H9 (cell line): ENCODE results near the gene PSKH1. TPM values are rescaled to one million over a fixed set of nuclear protein-coding genes. Genes with fewer than 3 reads are reported as not detected.

Source experiments
- DNase-seq: peaks from one replicate; pipeline ENCODE4 v3.0.0-alpha.2; 2017
- H2AFZ ChIP-seq: one replicate; pipeline ENCODE4 v1.6.1; 2013; ENCODE audit warnings: mild to moderate bottlenecking, low read length, control low read depth, moderate library complexity
- H2AK5ac ChIP-seq: 2 replicates; pipeline ENCODE4 v1.6.1; 2013; ENCODE audit warnings: low read length, control low read depth, mixed read lengths; ENCODE audit not compliant: insufficient read length
- H2BK120ac ChIP-seq: one replicate; pipeline ENCODE4 v1.6.1; 2013; ENCODE audit warnings: low read depth, mild to moderate bottlenecking, low read length, control low read depth, inconsistent platforms; ENCODE audit not compliant: poor library complexity, severe bottlenecking
- H2BK12ac ChIP-seq: 2 replicates; pipeline ENCODE4 v1.6.1; 2013; ENCODE audit warnings: low read length, control low read depth, mixed read lengths, low read depth; ENCODE audit not compliant: insufficient read length
- H2BK15ac ChIP-seq: 2 replicates; pipeline ENCODE4 v1.6.1; 2013; ENCODE audit warnings: low read depth, low read length, control low read depth
- H2BK20ac ChIP-seq: one replicate; pipeline ENCODE4 v1.6.1; 2013; ENCODE audit warnings: low read depth, mild to moderate bottlenecking, low read length, control low read depth, inconsistent platforms; ENCODE audit not compliant: poor library complexity, severe bottlenecking
- H2BK5ac ChIP-seq: 2 replicates; pipeline ENCODE4 v1.6.1; 2013; ENCODE audit warnings: low read length, control low read depth, mixed read lengths; ENCODE audit not compliant: insufficient read length
- H3K14ac ChIP-seq: 2 replicates; pipeline ENCODE4 v1.6.1; 2013; ENCODE audit warnings: low read length, control low read depth; ENCODE audit not compliant: insufficient read depth
- H3K18ac ChIP-seq: 2 replicates; pipeline ENCODE4 v1.6.1; 2013; ENCODE audit warnings: low read depth, mild to moderate bottlenecking, mixed read lengths, low read length, control low read depth; ENCODE audit not compliant: insufficient read length
- H3K23ac ChIP-seq: 2 replicates; pipeline ENCODE4 v1.6.1; 2013; ENCODE audit warnings: low read length, control low read depth, mixed read lengths, low read depth; ENCODE audit not compliant: insufficient read length
- H3K23me2 ChIP-seq: 2 replicates; pipeline ENCODE4 v1.6.1; 2013; ENCODE audit warnings: low read depth, mild to moderate bottlenecking, mixed read lengths, low read length, control low read depth; ENCODE audit not compliant: insufficient read length, poor library complexity, severe bottlenecking
- H3K27ac ChIP-seq: 2 replicates; pipeline ENCODE4 v1.5.1; 2013; ENCODE audit warnings: low read length, control low read depth, mixed read lengths, low read depth; ENCODE audit not compliant: insufficient read length
- H3K27me3 ChIP-seq: 2 replicates; pipeline ENCODE4 v1.6.1; 2013; ENCODE audit warnings: low read length, control low read depth, inconsistent platforms; ENCODE audit not compliant: insufficient read depth
- H3K4ac ChIP-seq: 2 replicates; pipeline ENCODE4 v1.6.1; 2013; ENCODE audit warnings: low read depth, mild to moderate bottlenecking, control low read depth, inconsistent platforms, low read length, moderate library complexity
- H3K4me1 ChIP-seq: 2 replicates; pipeline ENCODE4 v1.6.1; 2013; ENCODE audit warnings: low read length, control low read depth, inconsistent platforms; ENCODE audit not compliant: insufficient read depth
- H3K4me2 ChIP-seq: 2 replicates; pipeline ENCODE4 v1.6.1; 2013; ENCODE audit warnings: low read length, control low read depth, mixed read lengths; ENCODE audit not compliant: insufficient read length, insufficient read depth
- H3K56ac ChIP-seq: 2 replicates; pipeline ENCODE4 v1.6.1; 2013; ENCODE audit warnings: low read depth, mild to moderate bottlenecking, mixed read lengths, low read length, control low read depth; ENCODE audit not compliant: insufficient read length
- H3K79me1 ChIP-seq: 2 replicates; pipeline ENCODE4 v1.6.1; 2013; ENCODE audit warnings: low read depth, mild to moderate bottlenecking, moderate library complexity, low read length, control low read depth, inconsistent platforms; ENCODE audit not compliant: insufficient read depth, poor library complexity, severe bottlenecking
- H3K79me2 ChIP-seq: 2 replicates; pipeline ENCODE4 v1.6.1; 2013; ENCODE audit warnings: low read length, control low read depth, inconsistent platforms; ENCODE audit not compliant: insufficient read depth
- H3K9ac ChIP-seq: 2 replicates; pipeline ENCODE4 v1.6.1; 2013; ENCODE audit warnings: low read length, control low read depth, mixed read lengths; ENCODE audit not compliant: insufficient read length; ENCODE audit errors: extremely low read depth
- H3K9me3 ChIP-seq: one replicate; pipeline ENCODE4 v1.6.1; 2013; ENCODE audit warnings: low read depth, low read length, inconsistent platforms; ENCODE audit not compliant: control insufficient read depth
- H3T11ph ChIP-seq: one replicate; pipeline ENCODE4 v1.6.1; 2013; ENCODE audit warnings: mild to moderate bottlenecking, low read length, control low read depth, inconsistent platforms
- H4K20me1 ChIP-seq: one replicate; pipeline ENCODE4 v1.6.1; 2013; ENCODE audit not compliant: control insufficient read depth, insufficient read length, insufficient read depth
- H4K5ac ChIP-seq: 2 replicates; pipeline ENCODE4 v1.6.1; 2013; ENCODE audit warnings: low read depth, mild to moderate bottlenecking, mixed read lengths, low read length, control low read depth; ENCODE audit not compliant: insufficient read length
- H4K8ac ChIP-seq: replicated peaks from 2 replicates; pipeline ENCODE4 v1.6.1; 2013; ENCODE audit warnings: low read length, control low read depth, mixed read lengths, low read depth; ENCODE audit not compliant: insufficient read length
- H4K91ac ChIP-seq: 2 replicates; pipeline ENCODE4 v1.6.1; 2013; ENCODE audit warnings: low read depth, mild to moderate bottlenecking, moderate library complexity, mixed read lengths, low read length, control low read depth; ENCODE audit not compliant: insufficient read length
- H3K27ac Mint-ChIP-seq, 3 experiments: 2 replicates in 2 of 3; 3 replicates in 1 of 3; pipeline ENCODE4 v1.8.0; 2020 to 2021; ENCODE audit warnings: mixed read lengths in 3 of 3, mild to moderate bottlenecking in 1 of 3, moderate library complexity in 1 of 3
- H3K27me3 Mint-ChIP-seq: 2 replicates; pipeline ENCODE4 v1.8.0; 2021; ENCODE audit warnings: low read depth, mild to moderate bottlenecking, moderate library complexity, mixed read lengths
- H3K36me3 Mint-ChIP-seq, 3 experiments: 2 replicates in 2 of 3; 3 replicates in 1 of 3; pipeline ENCODE4 v1.8.0; 2020 to 2021; ENCODE audit warnings: low read depth in 3 of 3, mixed read lengths in 3 of 3; ENCODE audit not compliant: insufficient read depth in 1 of 3
- H3K4me1 Mint-ChIP-seq, 2 experiments: 2 replicates each; pipeline ENCODE4 v1.8.0; 2020; ENCODE audit warnings: mixed read lengths in 2 of 2
- H3K4me3 Mint-ChIP-seq, 2 experiments: 2 replicates in 1 of 2; 3 replicates in 1 of 2; pipeline ENCODE4 v1.8.0; 2020 to 2021; ENCODE audit warnings: mild to moderate bottlenecking in 2 of 2, mixed read lengths in 2 of 2, moderate library complexity in 1 of 2
- H3K9me3 Mint-ChIP-seq, 2 experiments: 2 replicates in 1 of 2; 3 replicates in 1 of 2; pipeline ENCODE4 v1.8.0; 2020; ENCODE audit warnings: mild to moderate bottlenecking in 2 of 2, mixed read lengths in 2 of 2, moderate library complexity in 1 of 2
- whole genome bisulfite sequencing: extraction: QIAGEN DNeasy Blood & Tissue Kit; methylation state at CpG from one replicate; pipeline ENCODE4 v1.1.7; 2013; ENCODE audit warnings: missing lambda C conversion rate, low lambda C conversion rate, mixed read lengths; ENCODE audit not compliant: insufficient read length; ENCODE audit errors: extremely low coverage; 5-methylcytosine and 5-hydroxymethylcytosine counted together
- total RNA-seq: library from RNA; stranded (reverse); gene quantifications from 2 replicates; pipeline ENCODE4 v1.2.1, GENCODE V29; 2021
- TF ChIP-seq, protein P1 (sequence below): fragments of 200-600 bp; sonication (generic); conservative IDR thresholded peaks from 3 replicates; pipeline ENCODE4 v1.8.0; 2021; ENCODE audit warnings: antibody characterized with exemption, mild to moderate bottlenecking

Gene PSKH1
- total RNA-seq, 1 experiment from 2014 or later, result 29.1 TPM

DNA sequence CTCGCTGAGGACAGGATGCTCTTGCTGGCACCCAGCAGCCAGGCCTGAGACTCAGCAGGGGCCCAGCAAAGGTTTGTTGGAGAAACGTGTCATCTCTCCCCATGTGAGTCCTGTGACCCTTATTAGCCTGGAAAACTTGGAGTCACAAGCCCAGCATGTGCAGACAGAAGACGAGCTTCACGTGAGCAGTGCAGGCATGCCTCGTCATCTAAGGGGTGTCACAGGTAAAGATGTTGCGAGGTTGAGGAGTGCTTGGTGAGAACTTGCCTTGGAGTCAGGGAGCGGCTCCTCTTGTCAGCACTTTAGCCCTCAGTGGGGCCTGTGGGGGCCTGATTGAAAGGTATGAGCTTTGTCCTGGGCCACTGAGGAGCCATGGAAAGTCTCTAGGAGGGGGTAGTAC, 40.8 kb downstream of the PSKH1 start:
- no CpG with 5 or more reads among the region's 7 CpGs for WGBS
- peak overlapping the region; percentile 30 for H3K4me2 ChIP-seq
- H3K14ac ChIP-seq, result no peak overlapping the region
- DNase-seq, result no peak
- H3K79me2 ChIP-seq, result no peaks in the 10 kb centered on the region
- no peak overlapping the region for H2BK12ac ChIP-seq
- peaks cover 0 to 2% of the 10 kb centered on the region in 2 experiments; a peak in 2 of 5 replicates for H3K9me3 Mint-ChIP-seq
- peaks cover 20 to 23% of the 10 kb centered on the region in 2 experiments for H3K4me1 Mint-ChIP-seq
- H2BK120ac ChIP-seq, result no peak overlapping the region
- H3K27ac Mint-ChIP-seq, result no peak overlapping the region
- H4K5ac ChIP-seq, result no peak overlapping the region
- no peaks in the 10 kb centered on the region for H4K20me1 ChIP-seq
- H2BK20ac ChIP-seq, result no peak overlapping the region
- no peak overlapping the region for H3K4ac ChIP-seq
- no peaks in the 10 kb centered on the region for H3K27me3 ChIP-seq
- peaks cover 3% of the 10 kb centered on the region; the same call in 1 of the 2 replicates for H3K4me1 ChIP-seq
- TF ChIP-seq, protein P1, sequence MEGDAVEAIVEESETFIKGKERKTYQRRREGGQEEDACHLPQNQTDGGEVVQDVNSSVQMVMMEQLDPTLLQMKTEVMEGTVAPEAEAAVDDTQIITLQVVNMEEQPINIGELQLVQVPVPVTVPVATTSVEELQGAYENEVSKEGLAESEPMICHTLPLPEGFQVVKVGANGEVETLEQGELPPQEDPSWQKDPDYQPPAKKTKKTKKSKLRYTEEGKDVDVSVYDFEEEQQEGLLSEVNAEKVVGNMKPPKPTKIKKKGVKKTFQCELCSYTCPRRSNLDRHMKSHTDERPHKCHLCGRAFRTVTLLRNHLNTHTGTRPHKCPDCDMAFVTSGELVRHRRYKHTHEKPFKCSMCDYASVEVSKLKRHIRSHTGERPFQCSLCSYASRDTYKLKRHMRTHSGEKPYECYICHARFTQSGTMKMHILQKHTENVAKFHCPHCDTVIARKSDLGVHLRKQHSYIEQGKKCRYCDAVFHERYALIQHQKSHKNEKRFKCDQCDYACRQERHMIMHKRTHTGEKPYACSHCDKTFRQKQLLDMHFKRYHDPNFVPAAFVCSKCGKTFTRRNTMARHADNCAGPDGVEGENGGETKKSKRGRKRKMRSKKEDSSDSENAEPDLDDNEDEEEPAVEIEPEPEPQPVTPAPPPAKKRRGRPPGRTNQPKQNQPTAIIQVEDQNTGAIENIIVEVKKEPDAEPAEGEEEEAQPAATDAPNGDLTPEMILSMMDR, result no peak
- peak overlapping the region; percentile 98 to 100; a peak in 4 of 5 replicates for H3K4me3 Mint-ChIP-seq
- no peak overlapping the region for H2AFZ ChIP-seq
- no peak overlapping the region for H3K18ac ChIP-seq
- H3K9me3 ChIP-seq, result no peaks in the 10 kb centered on the region
- H3K23me2 ChIP-seq, result peaks cover 18% of the 10 kb centered on the region
- no peak overlapping the region for H3K9ac ChIP-seq
- peaks cover 10 to 40% (median 15%) of the 10 kb centered on the region in 3 experiments for H3K36me3 Mint-ChIP-seq
- H3K79me1 ChIP-seq, result no peaks in the 10 kb centered on the region
- H2BK5ac ChIP-seq, result no peak overlapping the region
- H4K91ac ChIP-seq, result no peak overlapping the region
- H3K23ac ChIP-seq, result no peak overlapping the region
- peaks cover 10% of the 10 kb centered on the region for H3K27me3 Mint-ChIP-seq
- no peak overlapping the region for H3K27ac ChIP-seq
- H3K56ac ChIP-seq, result no peak overlapping the region
- H2BK15ac ChIP-seq, result no peak overlapping the region
- no peak overlapping the region for H4K8ac ChIP-seq
- no peak overlapping the region for H2AK5ac ChIP-seq
- no peak overlapping the region for H3T11ph ChIP-seq
